Measurements from ENCODE around the gene HAPLN3.

DNA sequence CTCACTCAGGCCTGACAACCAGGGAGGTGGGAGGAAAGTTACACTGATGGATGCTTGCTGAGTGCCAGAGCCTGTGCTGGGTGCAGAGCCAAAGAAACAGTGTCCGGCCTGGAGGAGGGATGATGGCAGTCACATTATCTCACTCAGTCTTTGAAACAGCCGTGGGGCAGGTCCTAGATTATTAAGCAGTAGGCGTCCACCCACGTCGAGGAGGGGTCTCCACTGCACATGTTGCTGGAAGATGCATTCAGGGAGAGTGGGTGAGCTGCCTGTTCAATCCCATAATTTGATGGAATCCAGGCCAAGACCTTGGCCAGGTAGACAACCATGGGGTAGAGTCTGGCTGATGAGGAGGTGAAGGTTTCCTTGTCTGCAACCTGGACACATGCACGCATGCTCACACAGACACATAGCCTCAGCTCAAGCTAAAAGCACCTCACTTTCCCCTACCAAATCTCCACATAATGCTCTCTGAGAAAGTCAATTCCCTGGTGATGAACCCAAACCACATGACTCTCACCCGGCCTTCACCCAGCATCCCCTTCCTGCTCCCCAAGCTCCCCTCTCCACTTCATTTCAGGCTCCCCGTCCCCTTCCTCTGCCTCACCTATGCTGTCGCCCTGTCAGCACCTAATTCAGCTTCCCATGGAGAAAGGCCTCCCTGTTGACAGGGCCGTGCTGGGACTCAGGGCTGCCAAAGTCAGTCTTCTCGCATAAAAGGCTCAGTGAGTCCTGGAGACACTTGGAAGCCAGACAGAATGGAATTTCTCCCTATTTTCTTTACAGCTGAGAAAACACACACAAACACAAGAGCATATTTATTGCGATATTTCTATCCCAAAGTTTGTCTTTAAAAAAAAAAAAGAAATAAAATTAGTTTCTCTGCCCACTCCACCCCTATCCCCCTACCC, 62.3 kb downstream of the HAPLN3 start:
- TF ChIP-seq, protein P1, sequence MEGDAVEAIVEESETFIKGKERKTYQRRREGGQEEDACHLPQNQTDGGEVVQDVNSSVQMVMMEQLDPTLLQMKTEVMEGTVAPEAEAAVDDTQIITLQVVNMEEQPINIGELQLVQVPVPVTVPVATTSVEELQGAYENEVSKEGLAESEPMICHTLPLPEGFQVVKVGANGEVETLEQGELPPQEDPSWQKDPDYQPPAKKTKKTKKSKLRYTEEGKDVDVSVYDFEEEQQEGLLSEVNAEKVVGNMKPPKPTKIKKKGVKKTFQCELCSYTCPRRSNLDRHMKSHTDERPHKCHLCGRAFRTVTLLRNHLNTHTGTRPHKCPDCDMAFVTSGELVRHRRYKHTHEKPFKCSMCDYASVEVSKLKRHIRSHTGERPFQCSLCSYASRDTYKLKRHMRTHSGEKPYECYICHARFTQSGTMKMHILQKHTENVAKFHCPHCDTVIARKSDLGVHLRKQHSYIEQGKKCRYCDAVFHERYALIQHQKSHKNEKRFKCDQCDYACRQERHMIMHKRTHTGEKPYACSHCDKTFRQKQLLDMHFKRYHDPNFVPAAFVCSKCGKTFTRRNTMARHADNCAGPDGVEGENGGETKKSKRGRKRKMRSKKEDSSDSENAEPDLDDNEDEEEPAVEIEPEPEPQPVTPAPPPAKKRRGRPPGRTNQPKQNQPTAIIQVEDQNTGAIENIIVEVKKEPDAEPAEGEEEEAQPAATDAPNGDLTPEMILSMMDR (IDR thresholded peaks at IDR 0.05): no peak
- no peak for TF ChIP-seq EP300 (IDR thresholded peaks at IDR 0.05)
- TF ChIP-seq POLR2A (IDR thresholded peaks at IDR 0.05): no peak

Data from tibial nerve (tissue), 4 donors.